IMR-90 (cell line): ENCODE data around the gene FNTB. TPM values are rescaled to one million over a fixed set of nuclear protein-coding genes. Genes with fewer than 3 reads are reported as not detected.

ENCODE experiments used
- ATAC-seq: fragments of 200-7000 bp; cut with Tn5 transposase; 2 replicates; pipeline ENCODE4 v1.9.1; 2020; ENCODE audit warnings: low read depth, mild to moderate bottlenecking, moderate library complexity
- BruUV-seq: library from RNA; stranded (reverse); fragments of 400-500 nt; replicated peaks from 2 replicates; lab custom pipeline; 2021; lab: Mats Ljungman, UMichigan
- CTCF ChIA-PET: fragments of 300-600 bp; formaldehyde crosslinking; extraction: SDS; loops from one replicate; lab custom pipeline; 2021; ENCODE audit warnings: antibody characterized with exemption; lab: Yijun Ruan, JAX
- POLR2A ChIA-PET: fragments of 300-600 bp; sonication (Branson Sonifier 250); formaldehyde crosslinking; loops from one replicate; lab custom pipeline; 2022; ENCODE audit warnings: antibody characterized with exemption; ENCODE audit not compliant: unreplicated experiment; lab: Charles Lee
- DNase-seq: peaks from one replicate; pipeline ENCODE4 v3.0.0; 2013
- H2AFZ ChIP-seq: replicated peaks from 2 replicates; pipeline ENCODE3; 2013; ENCODE audit warnings: low read length, mild to moderate bottlenecking; ENCODE audit not compliant: poor library complexity
- H2AK5ac ChIP-seq: 2 replicates; pipeline ENCODE4 v1.6.1; 2013; ENCODE audit warnings: low read depth, low read length, inconsistent platforms
- H2AK9ac ChIP-seq: replicated peaks from 2 replicates; pipeline ENCODE3; 2013; ENCODE audit warnings: mild to moderate bottlenecking, low read depth, low read length, moderate library complexity; ENCODE audit not compliant: poor library complexity
- H2BK120ac ChIP-seq: 2 replicates; pipeline ENCODE4 v1.6.1; 2013; ENCODE audit warnings: low read depth, low read length, inconsistent platforms
- H2BK15ac ChIP-seq: 3 replicates; pipeline ENCODE4 v1.6.1; 2013; ENCODE audit warnings: low read depth, low read length, inconsistent platforms
- H2BK20ac ChIP-seq: 2 replicates; pipeline ENCODE4 v1.6.1; 2013; ENCODE audit warnings: low read depth, mild to moderate bottlenecking, inconsistent platforms, low read length, moderate library complexity
- H2BK5ac ChIP-seq: 2 replicates; pipeline ENCODE4 v1.6.1; 2013; ENCODE audit warnings: mild to moderate bottlenecking, low read depth, low read length, inconsistent platforms; ENCODE audit not compliant: poor library complexity, severe bottlenecking
- H3K14ac ChIP-seq: replicated peaks from 2 replicates; pipeline ENCODE4 v1.6.1; 2013; ENCODE audit warnings: low read depth, low read length, inconsistent platforms
- H3K18ac ChIP-seq: 2 replicates; pipeline ENCODE4 v1.6.1; 2013; ENCODE audit warnings: low read depth, low read length, control low read depth
- H3K23ac ChIP-seq: 2 replicates; pipeline ENCODE4 v1.6.1; 2013; ENCODE audit warnings: low read depth, low read length, inconsistent platforms
- H3K27ac ChIP-seq: 2 replicates; pipeline ENCODE4 v1.5.1; 2013; ENCODE audit warnings: mild to moderate bottlenecking, control low read depth, low read length; ENCODE audit not compliant: insufficient read depth
- H3K27me3 ChIP-seq: 2 replicates; pipeline ENCODE4 v1.6.1; 2013; ENCODE audit warnings: low read length; ENCODE audit not compliant: control insufficient read depth, insufficient read depth
- H3K36me3 ChIP-seq: 2 replicates; pipeline ENCODE4 v1.6.1; 2013; ENCODE audit warnings: low read length, mixed read lengths; ENCODE audit not compliant: control insufficient read depth, insufficient read depth
- H3K4ac ChIP-seq: 2 replicates; pipeline ENCODE4 v1.6.1; 2013; ENCODE audit warnings: low read depth, low read length, inconsistent platforms
- H3K4me1 ChIP-seq: 2 replicates; pipeline ENCODE4 v1.6.1; 2013; ENCODE audit warnings: low read length, mixed read lengths; ENCODE audit not compliant: control insufficient read depth, insufficient read depth
- H3K4me2 ChIP-seq: 2 replicates; pipeline ENCODE4 v1.6.1; 2013; ENCODE audit warnings: low read depth, mild to moderate bottlenecking, control low read depth, low read length, moderate library complexity
- H3K4me3 ChIP-seq: 2 replicates; pipeline ENCODE4 v1.5.1; 2013; ENCODE audit warnings: low read depth, mild to moderate bottlenecking, control low read depth, low read length, moderate library complexity; ENCODE audit not compliant: insufficient read depth
- H3K56ac ChIP-seq: 2 replicates; pipeline ENCODE4 v1.6.1; 2013; ENCODE audit warnings: low read length, inconsistent platforms; ENCODE audit not compliant: insufficient read depth; ENCODE audit errors: extremely low read depth
- H3K79me1 ChIP-seq, 2 experiments: 2 replicates each; pipeline ENCODE4 v1.6.1; 2013; ENCODE audit warnings: low read length in 2 of 2, inconsistent platforms in 1 of 2, low read depth in 1 of 2
- H3K9ac ChIP-seq: 2 replicates; pipeline ENCODE4 v1.6.1; 2013; ENCODE audit warnings: low read depth, low read length, control low read depth
- H3K9me1 ChIP-seq: 2 replicates; pipeline ENCODE4 v1.6.1; 2013; ENCODE audit warnings: low read length, inconsistent platforms; ENCODE audit not compliant: insufficient read depth
- H3K9me3 ChIP-seq: 2 replicates; pipeline ENCODE4 v1.6.1; 2013; ENCODE audit warnings: low read length; ENCODE audit not compliant: control insufficient read depth, insufficient read depth
- H4K20me1 ChIP-seq: 2 replicates; pipeline ENCODE4 v1.6.1; 2013; ENCODE audit warnings: low read length, inconsistent platforms; ENCODE audit not compliant: insufficient read depth
- H4K5ac ChIP-seq: 2 replicates; pipeline ENCODE4 v1.6.1; 2013; ENCODE audit warnings: mild to moderate bottlenecking, low read depth, low read length, control low read depth
- H4K8ac ChIP-seq, 2 experiments: 2 replicates each; pipeline ENCODE4 v1.6.1; 2013; ENCODE audit warnings: low read depth in 2 of 2, low read length in 2 of 2, control low read depth in 1 of 2, inconsistent platforms in 1 of 2
- H4K91ac ChIP-seq: 2 replicates; pipeline ENCODE4 v1.6.1; 2013; ENCODE audit warnings: low read depth, low read length, inconsistent platforms; ENCODE audit not compliant: insufficient read depth
- FOS ChIP-seq: fragments of 150-350 bp; IDR thresholded peaks from 2 replicates; pipeline ENCODE4 v1.6.1; 2016; ENCODE audit warnings: low read depth, low read length
- POLR2A ChIP-seq: IDR thresholded peaks from 2 replicates; pipeline ENCODE4 v1.6.1; 2012; ENCODE audit warnings: mild to moderate bottlenecking, low read depth, low read length
- RAD21 ChIP-seq: IDR thresholded peaks from 2 replicates; pipeline ENCODE4 v1.6.1; 2012; ENCODE audit warnings: low read length, improper control_type of control experiment
- SMC3 ChIP-seq: fragments of 150-350 bp; IDR thresholded peaks from 2 replicates; pipeline ENCODE4 v1.6.1; 2016; ENCODE audit warnings: low read depth, mild to moderate bottlenecking, antibody characterized with exemption, low read length, moderate library complexity
- USF2 ChIP-seq: fragments of 150-350 bp; IDR thresholded peaks from 2 replicates; pipeline ENCODE4 v1.6.1; 2017; ENCODE audit warnings: mild to moderate bottlenecking, antibody characterized with exemption, low read length, low read depth
- WGBS, 2 experiments: methylation state at CpG; one replicate each; pipeline versions ENCODE4 v1.1.5 to v1.1.7; 2013; ENCODE audit warnings: missing lambda C conversion rate in 2 of 2; ENCODE audit not compliant: insufficient read length in 1 of 2; ENCODE audit errors: extremely low coverage in 2 of 2; 5-methylcytosine and 5-hydroxymethylcytosine counted together
- dilution Hi-C: fragments of 300-500 bp; cut with HindIII; formaldehyde crosslinking; loops from one replicate; pipeline ENCODE4 v1.14.3; 2018; ENCODE audit warnings: low sequenced_read_pairs; ENCODE audit not compliant: unreplicated experiment
- in situ Hi-C: fragments of 300-500 bp; cut with MboI; formaldehyde crosslinking; loops from 3 replicates; pipeline ENCODE4 v1.14.3; 2019; ENCODE audit warnings: low sequenced_read_pairs, inconsistent platforms, mixed read lengths
- intact Hi-C: fragments of 100-400 bp; cut with micrococcal nuclease; formaldehyde crosslinking; loops from 2 replicates; pipeline ENCODE4 v1.10.0; 2022
- polyA plus RNA-seq, 3 experiments: library from polyadenylated mRNA; depleted of rRNA; stranded (reverse); fragments of >200 nt; gene quantifications; 2 replicates each; pipeline ENCODE4 v1.2.3, GENCODE V29; 2012; ENCODE audit warnings: low replicate concordance in 1 of 3
- total RNA-seq: library from RNA; depleted of rRNA; stranded (reverse); fragments of >200 nt; gene quantifications from 2 replicates; pipeline ENCODE4 v1.2.3, GENCODE V29; 2012

The FNTB gene
- total and polyA plus RNA-seq, 2 of the 4 experiments (the other 2 are of a cell fraction), result 9.9 to 18.5 TPM

DNA sequence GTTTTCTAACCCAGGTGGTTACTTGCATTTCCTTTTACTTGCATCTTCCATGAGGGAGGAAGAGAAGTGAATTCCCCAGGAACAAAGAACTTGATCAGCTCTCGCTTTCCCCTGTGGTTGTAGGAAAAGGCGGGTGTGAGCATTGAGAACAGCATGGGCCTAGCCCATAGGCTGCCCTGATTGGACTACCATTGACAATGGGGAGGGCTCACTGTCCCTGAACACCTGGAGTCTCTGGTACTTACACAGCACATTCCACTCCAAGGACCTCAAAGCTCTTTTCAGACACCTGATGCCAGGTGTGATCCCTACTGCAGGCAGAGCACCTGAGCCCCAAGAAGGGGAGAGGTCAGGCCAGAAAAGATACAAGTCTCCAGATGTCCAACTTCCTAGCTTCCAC is 90.6 kb downstream of the FNTB start:
- H4K20me1 ChIP-seq, result peaks cover 11% of the 10 kb centered on the region; the same call in 1 of the 2 replicates

More for the DNA sequence above, 90.6 kb downstream of the FNTB start:
- WGBS, 2 experiments, result no CpG with 5 or more reads among the region's 2 CpGs
- TF ChIP-seq FOS (no peak), SMC3 (no peak), USF2 (no peak), RAD21 (no peak), POLR2A (no peak)
- H4K91ac ChIP-seq, result no peak overlapping the region
- no peak overlapping the region for H3K4me3 ChIP-seq
- H2AFZ ChIP-seq, result no peak overlapping the region
- ChIA-PET CTCF (no interaction called here), POLR2A (no interaction called here)
- no peak overlapping the region for H4K5ac ChIP-seq
- no TSS peak for BruUV-seq
- no peak overlapping the region for H3K4ac ChIP-seq
- intact Hi-C loops, result no loop called here
- no peak overlapping the region for H2BK5ac ChIP-seq
- H3K56ac ChIP-seq, result no peak overlapping the region; the same call in 1 of the 2 replicates
- peaks cover 53% of the 10 kb centered on the region for H3K36me3 ChIP-seq
- H3K18ac ChIP-seq, result no peak overlapping the region
- no peak overlapping the region for H4K8ac ChIP-seq
- no peak overlapping the region for H3K4me2 ChIP-seq
- in situ Hi-C loops, result no loop called here
- no peak overlapping the region for H2BK20ac ChIP-seq
- dilution Hi-C loops, result no loop called here
- no peaks in the 10 kb centered on the region for H3K27me3 ChIP-seq
- no peak overlapping the region for H2BK120ac ChIP-seq
- no peak overlapping the region for H3K9ac ChIP-seq
- H3K4me1 ChIP-seq, result no peaks in the 10 kb centered on the region
- no peak overlapping the region for H2AK9ac ChIP-seq
- H3K79me1 ChIP-seq, result peaks cover 19 to 70% of the 10 kb centered on the region in 2 experiments
- H2BK15ac ChIP-seq, result no peak overlapping the region
- H3K23ac ChIP-seq, result no peak overlapping the region
- ATAC-seq (no peak), DNase-seq (no peak)
- H3K14ac ChIP-seq, result no peak overlapping the region
- no peak overlapping the region for H3K27ac ChIP-seq
- peaks cover 14% of the 10 kb centered on the region for H3K9me1 ChIP-seq
- no peaks in the 10 kb centered on the region for H3K9me3 ChIP-seq
- no peak overlapping the region for H2AK5ac ChIP-seq
